Activated naive CD4-positive, alpha-beta T cell treated with anti-CD3 and anti-CD28 coated beads, Interleukin-2, amount 50 U/mL, for 24 hours (primary cell): Measurements from ENCODE around the gene SLC24A4.

Source experiments
- H3K27ac Mint-ChIP-seq: one replicate; pipeline ENCODE4 v1.8.0; 2021; ENCODE audit warnings: mild to moderate bottlenecking, mixed read lengths
- H3K27me3 Mint-ChIP-seq: one replicate; pipeline ENCODE4 v1.8.0; 2021; ENCODE audit warnings: mixed read lengths
- H3K36me3 Mint-ChIP-seq: one replicate; pipeline ENCODE4 v1.8.0; 2021; ENCODE audit warnings: mixed read lengths
- H3K4me1 Mint-ChIP-seq: one replicate; pipeline ENCODE4 v1.8.0; 2021; ENCODE audit warnings: mixed read lengths
- H3K4me3 Mint-ChIP-seq: one replicate; pipeline ENCODE4 v1.8.0; 2021; ENCODE audit warnings: mild to moderate bottlenecking, mixed read lengths
- H3K9me3 Mint-ChIP-seq: one replicate; pipeline ENCODE4 v1.8.0; 2021; ENCODE audit warnings: mixed read lengths

The SLC24A4 gene

DNA sequence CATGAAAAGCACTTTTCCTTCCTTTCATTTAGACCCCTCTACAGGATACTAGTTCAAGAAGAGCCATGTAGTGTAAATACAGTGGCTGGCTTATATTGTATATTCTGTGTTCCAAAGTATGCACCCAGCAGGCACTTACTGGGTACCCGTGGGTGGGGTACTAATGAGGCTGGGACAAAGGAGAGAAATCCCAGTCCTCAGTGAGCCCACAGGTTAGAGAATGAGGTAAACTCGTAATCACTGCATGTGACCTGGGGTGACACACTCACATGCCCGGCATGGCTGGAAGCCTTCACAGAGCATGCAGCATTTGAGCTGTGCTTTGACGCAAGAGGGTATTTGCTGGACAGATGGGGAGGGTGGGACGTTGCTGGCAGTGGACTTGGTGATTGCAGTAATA lies 17.1 kb downstream of the SLC24A4 start:
- no peak overlapping the region for H3K27ac Mint-ChIP-seq
- H3K4me1 Mint-ChIP-seq: peaks cover 19% of the 10 kb centered on the region
- no peaks in the 10 kb centered on the region for H3K27me3 Mint-ChIP-seq
- H3K9me3 Mint-ChIP-seq: no peaks in the 10 kb centered on the region
- no peaks in the 10 kb centered on the region for H3K36me3 Mint-ChIP-seq
- no peak overlapping the region for H3K4me3 Mint-ChIP-seq

DNA sequence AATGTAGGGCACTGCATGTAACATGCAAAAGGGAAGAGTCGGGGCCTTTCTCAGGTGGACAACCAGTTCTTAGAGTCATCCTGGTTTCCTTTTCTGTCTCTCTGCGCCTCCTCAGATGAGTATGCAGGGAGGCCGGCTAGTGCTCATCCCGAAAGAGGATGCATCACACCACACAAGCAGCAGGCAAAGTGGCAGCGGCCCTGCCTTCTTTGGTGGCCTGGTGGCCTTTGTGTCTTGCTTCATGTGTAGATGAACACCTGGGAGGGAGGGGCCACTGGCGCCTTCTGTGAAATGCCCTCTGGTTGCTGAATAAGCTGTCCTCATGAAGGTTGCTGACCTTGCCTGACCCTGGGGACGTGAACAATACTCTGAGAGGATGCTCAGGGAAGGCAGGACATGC lies 18.0 kb downstream of the SLC24A4 start:
- Mint-ChIP-seq H3K36me3 (no peaks in the 10 kb centered on the region), H3K4me1 (peaks cover 19% of the 10 kb centered on the region), H3K27me3 (no peaks in the 10 kb centered on the region), H3K27ac (no peak overlapping the region), H3K9me3 (no peaks in the 10 kb centered on the region), H3K4me3 (no peak overlapping the region)

DNA sequence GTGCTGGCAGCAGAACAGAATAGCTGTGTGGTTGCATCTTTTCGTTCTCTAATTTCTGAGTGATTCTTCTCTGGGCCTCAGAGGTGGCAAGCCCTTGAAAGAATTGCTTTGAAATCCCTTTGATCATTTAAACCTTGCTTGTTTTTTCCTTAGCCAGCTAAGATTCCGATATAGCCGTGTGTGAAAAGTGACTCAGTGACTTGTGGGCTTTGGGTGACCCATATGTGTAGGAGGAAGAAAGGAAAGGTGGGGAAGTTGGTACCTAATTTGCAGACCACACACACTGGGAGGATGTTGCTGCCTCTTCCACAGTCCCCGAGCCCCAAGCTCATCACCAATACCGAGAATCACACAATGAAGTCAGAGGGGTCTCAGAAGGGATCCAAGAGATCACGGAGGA lies 18.8 kb downstream of the SLC24A4 start:
- Mint-ChIP-seq H3K4me3 (no peak overlapping the region), H3K36me3 (no peaks in the 10 kb centered on the region), H3K4me1 (peaks cover 19% of the 10 kb centered on the region), H3K27me3 (no peaks in the 10 kb centered on the region), H3K9me3 (no peaks in the 10 kb centered on the region), H3K27ac (peak overlapping the region; percentile 10)

DNA sequence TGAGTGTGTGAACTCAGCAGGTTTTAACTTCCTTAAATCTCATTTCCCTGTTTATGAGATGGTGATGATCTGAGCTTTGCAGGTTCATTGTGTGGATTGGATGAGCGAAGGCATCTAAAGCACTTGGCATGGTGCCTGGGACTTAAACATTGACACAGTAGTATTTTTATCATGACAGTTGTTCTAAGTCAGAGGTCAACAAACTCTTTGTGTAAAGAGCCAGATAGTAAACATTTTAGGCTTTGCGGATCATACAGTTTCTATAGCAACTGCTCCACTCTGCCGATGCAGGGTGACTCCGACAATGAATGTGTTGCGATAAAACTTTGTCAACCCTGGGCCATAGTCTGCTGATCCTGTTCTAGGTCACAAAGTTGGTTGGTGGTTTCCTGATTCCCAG lies 25.2 kb downstream of the SLC24A4 start:
- Mint-ChIP-seq H3K4me3 (no peak overlapping the region), H3K27me3 (no peaks in the 10 kb centered on the region), H3K9me3 (no peaks in the 10 kb centered on the region), H3K27ac (no peak overlapping the region), H3K4me1 (peaks cover 1% of the 10 kb centered on the region), H3K36me3 (no peaks in the 10 kb centered on the region)

DNA sequence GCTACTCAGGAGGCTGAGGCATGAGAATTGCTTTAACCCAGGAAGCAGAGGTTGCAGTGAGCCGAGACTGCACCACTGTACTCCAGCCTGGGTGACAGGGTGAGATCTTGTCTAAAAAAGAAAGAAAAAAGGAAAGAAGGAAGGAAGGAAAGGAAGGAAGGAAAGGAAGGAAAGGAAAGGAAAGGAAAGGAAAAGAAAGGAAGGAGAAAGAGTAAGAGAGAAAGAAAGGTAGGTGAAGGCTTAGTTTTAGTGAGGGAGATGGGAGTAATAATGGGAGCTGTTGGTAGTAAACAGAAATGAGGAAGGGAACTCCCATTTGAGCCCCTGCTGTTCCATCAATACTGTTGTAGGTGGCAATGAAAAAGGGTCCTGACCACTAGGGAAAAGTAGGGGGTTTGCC lies 28.8 kb downstream of the SLC24A4 start:
- Mint-ChIP-seq H3K36me3 (no peaks in the 10 kb centered on the region), H3K4me1 (no peaks in the 10 kb centered on the region), H3K9me3 (no peaks in the 10 kb centered on the region), H3K4me3 (no peak overlapping the region), H3K27ac (no peak overlapping the region), H3K27me3 (no peaks in the 10 kb centered on the region)

DNA sequence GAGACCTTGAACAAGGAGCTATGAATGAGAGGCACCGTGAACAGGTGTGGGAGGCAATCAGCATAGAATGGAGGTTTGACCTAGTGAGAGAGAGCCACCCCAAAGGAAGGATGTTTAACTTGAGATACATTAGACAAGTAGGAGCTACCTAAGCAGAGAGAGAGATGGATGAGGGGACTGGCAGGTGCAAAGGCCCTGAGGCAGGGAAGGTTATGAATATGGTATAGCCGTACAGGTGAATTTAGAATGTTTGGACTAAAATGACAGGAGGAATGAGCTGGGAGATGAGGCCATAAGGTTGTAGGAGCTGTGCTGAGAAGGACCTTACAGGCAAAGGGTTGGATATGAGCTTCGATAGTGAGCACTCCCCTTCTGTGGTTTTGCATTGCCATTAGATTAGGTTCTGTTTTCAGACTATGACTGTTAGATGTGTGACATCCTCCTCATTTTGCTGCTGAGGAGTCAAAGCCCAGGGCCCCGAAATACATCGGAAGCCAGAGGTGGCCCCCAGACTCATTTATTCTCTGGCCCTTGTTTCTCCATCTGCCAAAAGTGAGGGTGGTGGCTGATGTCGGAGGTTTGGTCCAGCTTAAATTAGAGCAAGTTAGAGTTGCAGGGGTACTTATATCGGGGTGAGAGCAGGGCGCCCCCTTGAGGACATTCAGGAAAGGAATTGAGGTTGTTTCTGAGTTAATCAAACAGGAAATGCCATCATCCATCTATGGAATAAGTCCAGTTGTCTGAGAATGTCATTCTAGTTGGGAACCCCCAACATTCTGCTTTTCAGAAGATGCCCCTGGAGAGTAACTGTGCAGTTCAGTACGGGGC lies 29.4 kb downstream of the SLC24A4 start:
- no peaks in the 10 kb centered on the region for H3K4me1 Mint-ChIP-seq
- H3K36me3 Mint-ChIP-seq: no peaks in the 10 kb centered on the region
- H3K27ac Mint-ChIP-seq: no peak overlapping the region
- no peak overlapping the region for H3K4me3 Mint-ChIP-seq
- H3K9me3 Mint-ChIP-seq: no peaks in the 10 kb centered on the region
- H3K27me3 Mint-ChIP-seq: no peaks in the 10 kb centered on the region

DNA sequence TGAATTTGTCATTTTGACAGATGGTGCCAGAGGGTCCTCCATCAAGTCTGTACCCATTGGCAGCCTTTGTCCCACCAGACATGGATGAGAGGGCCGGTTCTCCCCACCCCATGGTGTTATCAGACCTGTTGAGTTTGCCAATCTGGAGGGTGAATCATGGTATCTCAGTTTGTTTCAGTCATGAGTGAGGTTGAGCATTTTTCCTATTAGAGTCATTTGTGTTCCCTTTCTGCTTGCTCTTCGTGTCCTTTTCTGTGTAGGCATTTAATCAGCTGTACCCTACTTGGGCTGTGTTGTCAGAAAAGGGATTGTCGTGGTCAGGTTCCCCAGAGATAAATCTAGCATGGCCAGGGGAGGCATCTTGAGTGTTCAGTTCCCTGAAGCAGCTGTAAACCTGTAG lies 30.5 kb downstream of the SLC24A4 start:
- no peak overlapping the region for H3K27ac Mint-ChIP-seq
- H3K36me3 Mint-ChIP-seq: no peaks in the 10 kb centered on the region
- H3K27me3 Mint-ChIP-seq: no peaks in the 10 kb centered on the region
- H3K9me3 Mint-ChIP-seq: no peaks in the 10 kb centered on the region
- H3K4me1 Mint-ChIP-seq: no peaks in the 10 kb centered on the region
- no peak overlapping the region for H3K4me3 Mint-ChIP-seq

DNA sequence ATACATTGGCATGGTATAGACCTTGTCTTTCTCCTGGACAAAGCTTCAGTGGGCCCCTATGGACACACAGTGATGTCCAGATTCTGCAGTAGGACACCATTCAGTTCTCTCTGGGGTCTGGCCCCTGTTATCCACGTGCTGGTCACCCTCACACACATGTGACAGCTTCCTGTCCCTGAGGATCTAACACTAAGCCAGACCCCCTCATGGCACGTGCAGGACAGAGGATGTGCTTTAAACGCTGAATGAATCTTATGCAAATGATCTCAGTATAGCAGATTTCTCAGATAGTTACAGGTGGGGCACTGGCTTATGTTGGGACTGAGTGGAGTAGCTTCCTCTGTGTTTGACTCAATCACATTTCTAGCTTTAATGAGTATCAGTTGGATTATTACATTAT lies 33.7 kb downstream of the SLC24A4 start:
- Mint-ChIP-seq H3K9me3 (no peaks in the 10 kb centered on the region), H3K27ac (no peak overlapping the region), H3K36me3 (no peaks in the 10 kb centered on the region), H3K4me3 (no peak overlapping the region), H3K27me3 (no peaks in the 10 kb centered on the region), H3K4me1 (no peaks in the 10 kb centered on the region)

DNA sequence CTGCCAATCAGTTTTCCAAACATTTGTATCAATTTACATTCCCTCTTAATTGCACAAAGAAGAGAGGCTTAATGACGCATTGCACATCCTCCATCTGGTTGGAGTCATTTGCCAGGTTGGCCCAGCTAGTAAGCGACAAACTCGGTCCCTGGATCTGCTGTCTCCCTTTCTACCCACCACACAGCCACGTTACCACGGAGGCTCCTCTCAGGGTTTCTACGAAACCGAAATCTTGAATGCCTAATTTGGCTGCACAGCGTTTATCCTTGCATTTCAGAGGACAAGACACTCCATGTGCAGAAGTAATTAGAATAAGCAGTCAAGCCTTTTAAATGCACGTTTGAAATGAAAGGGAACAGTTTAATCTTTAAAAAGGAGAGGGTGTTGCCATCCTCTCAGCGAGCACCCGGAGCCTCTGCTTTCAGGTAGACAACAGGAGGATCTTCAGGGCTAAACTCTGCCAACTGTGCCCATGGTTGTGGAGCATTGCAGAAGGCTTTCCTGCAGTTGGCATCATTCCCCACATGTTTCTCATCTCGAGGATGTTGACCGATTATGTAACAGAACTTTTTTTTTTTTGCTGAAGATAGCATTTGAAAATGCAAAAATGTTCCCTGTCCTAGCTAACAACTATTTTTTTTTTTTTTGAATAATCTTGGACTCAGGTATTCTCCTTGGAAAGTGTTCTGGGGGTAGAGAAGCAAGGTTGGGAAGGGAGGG lies 37.8 kb downstream of the SLC24A4 start:
- Mint-ChIP-seq H3K36me3 (no peaks in the 10 kb centered on the region), H3K4me3 (no peak overlapping the region), H3K27ac (no peak overlapping the region), H3K9me3 (no peaks in the 10 kb centered on the region), H3K27me3 (no peaks in the 10 kb centered on the region), H3K4me1 (no peaks in the 10 kb centered on the region)

DNA sequence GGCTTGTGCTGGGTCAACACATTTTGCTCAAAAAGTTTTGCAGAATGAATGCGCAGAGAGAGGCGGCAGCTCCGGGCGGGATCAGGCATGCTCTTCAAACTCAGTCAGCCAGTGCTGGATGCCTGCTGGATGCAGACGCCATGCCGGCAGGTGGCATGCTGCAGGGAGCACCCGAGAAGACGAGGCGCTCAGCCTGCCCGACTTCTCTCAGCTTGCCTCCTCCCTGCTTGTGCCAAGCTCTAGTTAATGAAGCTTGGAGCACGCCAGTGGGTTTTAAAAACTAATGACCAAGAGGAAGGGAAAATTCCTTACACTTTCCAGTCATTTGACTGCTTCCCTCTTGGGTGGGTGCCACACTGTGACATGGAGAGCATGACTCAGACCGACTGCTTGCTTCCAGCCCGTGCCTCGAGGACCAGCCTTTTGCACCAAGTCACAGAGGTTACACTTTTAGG lies 39.8 kb downstream of the SLC24A4 start:
- H3K27ac Mint-ChIP-seq: no peak overlapping the region
- H3K9me3 Mint-ChIP-seq: no peaks in the 10 kb centered on the region
- H3K4me1 Mint-ChIP-seq: no peaks in the 10 kb centered on the region
- no peaks in the 10 kb centered on the region for H3K36me3 Mint-ChIP-seq
- no peaks in the 10 kb centered on the region for H3K27me3 Mint-ChIP-seq
- no peak overlapping the region for H3K4me3 Mint-ChIP-seq

DNA sequence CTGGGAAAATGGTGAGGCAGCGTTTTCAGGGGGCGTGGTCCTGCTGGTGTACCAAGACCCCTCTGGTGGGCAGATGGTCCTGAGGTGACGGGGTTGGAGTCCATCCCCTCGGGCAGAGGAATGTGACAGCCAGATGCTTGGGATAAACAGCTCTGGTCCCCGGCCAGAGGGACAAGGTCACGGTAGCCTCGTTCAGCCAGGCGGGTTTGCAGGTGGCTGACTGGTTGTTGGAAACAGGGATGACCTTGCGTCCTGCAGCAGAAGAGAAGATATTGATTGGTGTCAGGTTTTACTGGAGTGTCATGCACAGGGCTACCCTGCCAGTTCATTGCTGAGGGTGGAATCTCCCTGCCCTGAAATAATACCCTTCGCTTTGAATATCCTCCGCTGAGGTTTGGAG lies 43.3 kb downstream of the SLC24A4 start:
- Mint-ChIP-seq H3K27me3 (no peaks in the 10 kb centered on the region), H3K4me3 (no peak overlapping the region), H3K9me3 (no peaks in the 10 kb centered on the region), H3K4me1 (no peaks in the 10 kb centered on the region), H3K27ac (no peak overlapping the region), H3K36me3 (no peaks in the 10 kb centered on the region)

DNA sequence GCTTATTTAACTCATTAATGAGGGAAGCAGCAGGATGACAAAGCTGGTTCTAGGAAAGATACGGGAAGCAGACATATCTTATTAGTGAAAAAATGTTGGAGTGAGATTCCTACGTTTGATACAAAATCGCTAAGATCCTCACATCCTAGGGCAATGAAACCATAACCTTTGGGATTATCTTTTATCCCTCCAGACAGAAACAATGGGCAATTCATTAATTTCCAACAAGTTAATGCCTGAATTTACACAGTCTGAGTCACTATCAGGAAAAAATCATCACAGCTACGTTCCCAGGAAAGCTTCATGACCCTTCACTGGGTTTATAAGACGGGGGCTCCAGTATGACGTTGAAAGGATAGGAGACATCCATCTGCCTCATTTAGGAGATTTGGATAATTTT lies 45.0 kb downstream of the SLC24A4 start:
- no peak overlapping the region for H3K4me3 Mint-ChIP-seq
- no peaks in the 10 kb centered on the region for H3K27me3 Mint-ChIP-seq
- no peaks in the 10 kb centered on the region for H3K9me3 Mint-ChIP-seq

DNA sequence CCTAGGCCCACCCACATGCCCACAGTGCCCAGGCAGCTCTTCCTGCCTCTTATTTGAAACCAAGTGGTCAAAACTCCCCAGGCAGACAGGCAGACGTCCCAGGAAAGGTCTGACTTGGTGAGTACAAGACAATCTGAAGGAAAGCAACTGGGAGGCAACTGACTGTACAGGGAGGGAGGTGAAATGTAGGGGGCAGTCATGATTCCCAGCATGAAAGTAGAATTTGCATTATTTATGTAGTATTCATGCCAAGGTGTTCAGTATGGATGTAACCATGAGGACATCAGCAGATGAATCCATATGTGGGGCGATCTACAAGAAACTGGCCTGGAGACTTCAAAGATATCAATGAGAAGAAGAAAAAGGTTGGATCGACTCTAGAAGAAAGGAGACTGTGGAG lies 46.1 kb downstream of the SLC24A4 start:
- H3K27ac Mint-ChIP-seq: no peak overlapping the region

More for the DNA sequence above, 45.0 kb downstream of the SLC24A4 start:
- Mint-ChIP-seq H3K27ac (no peak overlapping the region), H3K36me3 (no peaks in the 10 kb centered on the region), H3K4me1 (no peaks in the 10 kb centered on the region)

DNA sequence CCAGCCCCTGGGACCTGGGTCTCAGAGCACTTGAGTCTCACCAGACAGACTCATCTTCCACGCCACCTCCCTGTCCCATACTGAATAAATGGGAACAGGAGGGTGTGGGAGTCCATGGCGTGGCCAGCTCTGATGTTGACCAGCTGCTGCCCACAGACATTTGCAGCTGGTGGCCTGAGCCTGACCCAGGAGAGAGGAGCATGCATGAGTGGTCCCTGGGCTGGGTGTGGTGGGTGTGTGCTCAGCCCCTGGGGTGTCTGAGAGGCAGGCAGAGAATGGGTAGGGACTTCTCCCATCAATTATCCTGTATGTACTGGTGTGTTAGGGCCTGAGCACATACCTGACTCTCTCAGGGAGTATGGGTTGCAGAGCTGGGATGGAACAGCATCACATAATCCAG lies 49.3 kb downstream of the SLC24A4 start:
- Mint-ChIP-seq H3K27me3 (no peaks in the 10 kb centered on the region), H3K4me3 (no peak overlapping the region), H3K9me3 (no peaks in the 10 kb centered on the region), H3K36me3 (no peaks in the 10 kb centered on the region), H3K27ac (peak overlapping the region; percentile 73), H3K4me1 (no peaks in the 10 kb centered on the region)

More for the DNA sequence above, 46.1 kb downstream of the SLC24A4 start:
- Mint-ChIP-seq H3K36me3 (no peaks in the 10 kb centered on the region), H3K9me3 (no peaks in the 10 kb centered on the region), H3K27me3 (no peaks in the 10 kb centered on the region), H3K4me1 (no peaks in the 10 kb centered on the region), H3K4me3 (no peak overlapping the region)

DNA sequence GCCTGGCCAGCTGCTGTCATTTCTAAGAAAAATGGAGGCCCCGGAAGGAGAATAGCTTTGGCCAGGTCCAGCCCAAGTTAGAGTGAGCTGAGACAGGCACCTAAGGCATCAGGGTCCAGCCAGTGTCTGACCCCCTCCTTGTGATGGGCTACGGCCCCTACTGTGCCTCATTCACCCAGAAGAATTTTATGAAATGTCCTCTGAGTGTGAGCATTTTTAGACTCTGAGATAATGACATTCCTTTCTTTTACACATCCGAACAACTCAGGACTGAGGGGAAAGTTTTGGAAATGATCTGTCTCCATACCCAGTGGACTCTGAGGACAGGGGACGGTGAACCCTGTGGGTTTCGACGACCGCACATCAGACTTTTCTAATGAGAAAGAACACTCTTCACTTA lies 50.4 kb downstream of the SLC24A4 start:
- Mint-ChIP-seq H3K27me3 (no peaks in the 10 kb centered on the region), H3K27ac (no peak overlapping the region), H3K9me3 (no peaks in the 10 kb centered on the region), H3K4me1 (no peaks in the 10 kb centered on the region), H3K4me3 (no peak overlapping the region), H3K36me3 (no peaks in the 10 kb centered on the region)

DNA sequence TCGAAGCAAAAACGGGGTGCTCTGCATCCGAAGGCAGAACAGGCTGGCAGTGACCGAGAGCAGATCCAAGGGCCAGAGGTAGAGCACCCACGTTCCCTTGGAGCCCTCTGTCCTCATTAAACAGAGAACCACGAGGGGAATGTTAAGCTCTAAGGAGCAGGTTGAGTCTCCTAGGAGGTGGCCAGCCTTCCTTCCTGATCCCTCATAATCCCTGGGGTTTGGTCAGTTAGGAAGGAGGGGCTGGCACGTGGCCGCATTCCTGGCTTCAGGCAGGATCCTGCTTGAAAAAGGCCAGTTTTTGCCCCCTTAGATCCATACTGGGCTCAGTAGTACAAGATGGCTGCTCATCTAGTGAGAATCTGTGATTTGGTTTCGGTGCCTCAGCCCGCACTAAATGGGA lies 57.2 kb downstream of the SLC24A4 start:
- no peaks in the 10 kb centered on the region for H3K27me3 Mint-ChIP-seq
- H3K27ac Mint-ChIP-seq: no peak overlapping the region
- no peak overlapping the region for H3K4me3 Mint-ChIP-seq
- H3K4me1 Mint-ChIP-seq: no peaks in the 10 kb centered on the region
- H3K9me3 Mint-ChIP-seq: no peaks in the 10 kb centered on the region
- H3K36me3 Mint-ChIP-seq: no peaks in the 10 kb centered on the region
